K562 (cell line): Measurements from ENCODE around the gene HADHA. TPM values are rescaled to one million over a fixed set of nuclear protein-coding genes. Genes with fewer than 3 reads are reported as not detected.

Source experiments
- ATAC-seq: fragments of 200-7000 bp; cut with Tn5 transposase; 3 replicates; pipeline ENCODE4 v1.9.1; 2020; ENCODE audit warnings: moderate library complexity
- BruUV-seq: library from RNA; stranded (reverse); fragments of 400-500 nt; replicated peaks from 2 replicates; lab custom pipeline; 2021; lab: Mats Ljungman, UMichigan
- CTCF ChIA-PET: fragments of 300-600 bp; formaldehyde crosslinking; extraction: SDS; loops from one replicate; lab custom pipeline; 2021; ENCODE audit warnings: low intra/inter-chr PET ratio; lab: Yijun Ruan, JAX
- POLR2A ChIA-PET: fragments of 300-600, 350-650 bp; sonication (Branson Sonifier 250); formaldehyde crosslinking; extraction: SDS; loops from one replicate; lab custom pipeline; 2021; ENCODE audit warnings: antibody characterized with exemption, inconsistent platforms; lab: Yijun Ruan, JAX
- DNase-seq, 4 experiments: peaks; one replicate each; pipeline versions ENCODE4 v3.0.0 to v3.0.0-alpha.2; 2011 to 2018; ENCODE audit warnings: low spot score in 3 of 4, mixed read lengths in 3 of 4; ENCODE audit errors: extremely low read depth in 1 of 4
- FAIRE-seq: peaks from 2 replicates; lab custom pipeline; 2011; peaks lifted over from hg19 to GRCh38; lab: Jason Lieb, UNC
- H2AFZ ChIP-seq: 2 replicates; pipeline ENCODE4 v1.6.0; 2011; ENCODE audit warnings: low read depth, low read length, control low read depth, inconsistent platforms
- H3K27ac ChIP-seq: fragments of 200-600 bp; 3 replicates; pipeline ENCODE4 v1.8.0; 2011; ENCODE audit warnings: low read depth, mild to moderate bottlenecking, control low read depth, inconsistent platforms, low read length, moderate library complexity, mixed read lengths; ENCODE audit errors: extremely low read depth
- H3K27me3 ChIP-seq, 2 experiments: fragments of 300-600 bp in 1 of 2; 2 replicates in 1 of 2; 3 replicates in 1 of 2; pipeline versions ENCODE4 v1.6.0 to v1.8.0; 2011; ENCODE audit warnings: inconsistent platforms in 2 of 2, low read length in 2 of 2, mild to moderate bottlenecking in 1 of 2, mixed read lengths in 1 of 2, moderate library complexity in 1 of 2; ENCODE audit not compliant: control insufficient read depth in 2 of 2, insufficient read depth in 2 of 2
- H3K36me3 ChIP-seq: fragments of 300-600 bp; 3 replicates; pipeline ENCODE4 v1.8.0; 2011; ENCODE audit warnings: mild to moderate bottlenecking, low read length, inconsistent platforms; ENCODE audit not compliant: control insufficient read depth, insufficient read depth
- H3K4me1 ChIP-seq, 2 experiments: fragments of 200-600 bp in 1 of 2; replicated peaks in 1 of 2; 2 replicates in 1 of 2; 3 replicates in 1 of 2; pipeline versions ENCODE4 v1.5.1 to v1.8.0; 2011; ENCODE audit warnings: inconsistent platforms in 2 of 2, low read length in 2 of 2, mild to moderate bottlenecking in 1 of 2, mixed read lengths in 1 of 2, moderate library complexity in 1 of 2; ENCODE audit not compliant: control insufficient read depth in 2 of 2, insufficient read depth in 2 of 2
- H3K4me2 ChIP-seq: 2 replicates; pipeline ENCODE4 v1.6.1; 2011; ENCODE audit warnings: low read length, control low read depth, inconsistent platforms, mixed read lengths; ENCODE audit not compliant: insufficient read depth
- H3K4me3 ChIP-seq: fragments of 200-600 bp; sonication (generic), shearing (Covaris generic); 2 replicates; pipeline ENCODE4 v1.5.1; 2016; ENCODE audit warnings: control low read depth, inconsistent platforms
- H3K79me2 ChIP-seq: fragments of 200-600 bp; 3 replicates; pipeline ENCODE4 v1.8.0; 2011; ENCODE audit warnings: low read length, inconsistent platforms; ENCODE audit not compliant: control insufficient read depth, insufficient read depth
- H3K9ac ChIP-seq, 2 experiments: 2 replicates each; pipeline versions ENCODE4 v1.6.0 to v1.6.1; 2011; ENCODE audit warnings: low read depth in 2 of 2, low read length in 2 of 2, control low read depth in 1 of 2, inconsistent platforms in 1 of 2, mild to moderate bottlenecking in 1 of 2, mixed read lengths in 1 of 2; ENCODE audit not compliant: insufficient read depth in 1 of 2
- H3K9me1 ChIP-seq: one replicate; pipeline ENCODE4 v1.6.0; 2011; ENCODE audit warnings: inconsistent platforms, mild to moderate bottlenecking, low read length, moderate library complexity; ENCODE audit not compliant: control insufficient read depth, insufficient read depth
- H3K9me3 ChIP-seq: replicated peaks from 2 replicates; pipeline ENCODE4 v1.5.1; 2011; ENCODE audit warnings: low read depth, low read length, inconsistent platforms; ENCODE audit not compliant: control insufficient read depth, insufficient read depth
- H4K20me1 ChIP-seq: replicated peaks from 2 replicates; pipeline ENCODE4 v1.6.1; 2011; ENCODE audit warnings: low read length, inconsistent platforms, mixed read lengths; ENCODE audit not compliant: control insufficient read depth, insufficient read depth
- CTCFL ChIP-seq: IDR thresholded peaks from 2 replicates; pipeline ENCODE4 v1.6.1; 2011; ENCODE audit warnings: borderline replicate concordance, low read depth, mild to moderate bottlenecking, moderate library complexity, low read length; ENCODE audit not compliant: insufficient read depth, poor library complexity, severe bottlenecking
- FOXK2 ChIP-seq, 2 experiments: fragments of 450-650 bp; IDR thresholded peaks in 1 of 2; conservative IDR thresholded peaks in 1 of 2; 2 replicates each; pipeline ENCODE4 v1.6.1; 2016; ENCODE audit warnings: low read depth in 2 of 2, mild to moderate bottlenecking in 1 of 2
- HDAC8 ChIP-seq: fragments of 450-650 bp; IDR thresholded peaks from 2 replicates; pipeline ENCODE4 v1.6.1; 2016; ENCODE audit warnings: mild to moderate bottlenecking, missing genetic modification characterization, moderate library complexity, missing compliant biosample characterization
- MEF2D ChIP-seq: conservative IDR thresholded peaks from 2 replicates; pipeline ENCODE4 v1.6.1; 2016; ENCODE audit warnings: low read depth, missing genetic modification characterization, missing compliant biosample characterization
- NELFE ChIP-seq: IDR thresholded peaks from 2 replicates; pipeline ENCODE4 v1.6.1; 2011; ENCODE audit warnings: mild to moderate bottlenecking; ENCODE audit not compliant: insufficient read depth, insufficient read length
- NFIC ChIP-seq: fragments of 450-650 bp; IDR thresholded peaks from 2 replicates; pipeline ENCODE4 v1.6.1; 2017; ENCODE audit warnings: mild to moderate bottlenecking, inconsistent platforms
- SNRNP70 ChIP-seq: fragments of 200-400 bp; formaldehyde crosslinking; optimal IDR thresholded peaks from 2 replicates; pipeline ENCODE3; 2017; ENCODE audit warnings: low read depth, low read length
- ZBTB7A ChIP-seq: IDR thresholded peaks from 2 replicates; pipeline ENCODE4 v1.6.1; 2011; ENCODE audit warnings: low read depth, mild to moderate bottlenecking, low read length, moderate library complexity, borderline replicate concordance; ENCODE audit not compliant: control insufficient read depth
- ZNF224 ChIP-seq: sonication (generic); formaldehyde crosslinking; IDR thresholded peaks from 2 replicates; pipeline ENCODE4 v1.8.0; 2022; ENCODE audit warnings: mild to moderate bottlenecking, missing genetic modification reagents
- ZNF639 ChIP-seq, 2 experiments: fragments of 200-800 bp in 1 of 2; sonication (Bioruptor generic) in 1 of 2; sonication (generic) in 1 of 2; formaldehyde crosslinking in 1 of 2; IDR thresholded peaks in 1 of 2; conservative IDR thresholded peaks in 1 of 2; 2 replicates each; pipeline versions ENCODE4 v1.5.0 to v1.6.1; 2016 to 2020; ENCODE audit warnings: missing compliant biosample characterization in 1 of 2, missing genetic modification characterization in 1 of 2, missing genetic modification reagents in 1 of 2
- WGBS: fragments of 100-300 bp; shearing (Covaris generic); methylation state at CpG from one replicate; pipeline ENCODE4 v1.1.6; 2016; ENCODE audit warnings: low coverage, mixed read lengths; ENCODE audit not compliant: insufficient coverage; ENCODE audit errors: missing lambda C conversion rate; 5-methylcytosine and 5-hydroxymethylcytosine counted together
- in situ Hi-C: fragments of 300-500 bp; cut with MboI; formaldehyde crosslinking; loops from 4 replicates; pipeline ENCODE4 v1.15.0; 2018; ENCODE audit warnings: inconsistent platforms, mixed read lengths
- intact Hi-C: fragments of 100-400 bp; cut with micrococcal nuclease; formaldehyde crosslinking; loops from 2 replicates; pipeline ENCODE4 v1.14.2; 2022
- polyA plus RNA-seq, 8 experiments: library from polyadenylated mRNA; depleted of rRNA in 4 of 8; stranded (reverse) in 5 of 8; unstranded in 3 of 8; fragments of >200 nt; fragmentation: Nextera tagmentation in 2 of 8; fragmentation: Illumina TruSeq in 1 of 8; extraction: Ambion mirVana in 2 of 8; extraction: Trizol in 1 of 8; gene quantifications; 2 replicates each; pipeline versions ENCODE4 v1.2.1 to v1.2.3, GENCODE V29; 2011 to 2014; ENCODE audit warnings: inconsistent platforms in 1 of 8, missing spikeins in 1 of 8
- total RNA-seq, 7 experiments: library from RNA; depleted of rRNA in 6 of 7; stranded (reverse); fragments of >200 nt in 6 of 7; fragmentation: Illumina TruSeq in 2 of 7; extraction: Trizol in 2 of 7; gene quantifications; 2 replicates each; pipeline versions ENCODE4 v1.2.1 to v1.2.3, GENCODE V29; 2011 to 2021; ENCODE audit warnings: low replicate concordance in 1 of 7

Gene HADHA
- total and polyA plus RNA-seq, 9 of the 15 experiments (the other 6 are each of a cell fraction or from before 2014, with no cell fraction given): 145 to 326 (median 202) TPM

- Histone ChIP-seq H3K79me2 (no peaks in the 10 kb centered on the region), H3K36me3 (peaks cover 71% of the 10 kb centered on the region), H3K9me3 (no peaks in the 10 kb centered on the region), H3K4me2 (no peak overlapping the region), H4K20me1 (no peaks in the 10 kb centered on the region), H2AFZ (no peak overlapping the region), H3K9ac (no peak overlapping the region), H3K9me1 (no peaks in the 10 kb centered on the region), H3K4me1 (no peaks in the 10 kb centered on the region), H3K27ac (no peak overlapping the region), H3K4me3 (no peak overlapping the region), H3K27me3 (no peaks in the 10 kb centered on the region)
- 93% methylated on average over 2 of the region's 2 CpGs for WGBS
- CTCF ChIA-PET: no interaction called here
- no peak for TF ChIP-seq NFIC
- no peak for ATAC-seq
- DNase-seq: no peak
- in situ Hi-C loops (no loop called here), intact Hi-C loops (no loop called here)
- POLR2A ChIA-PET: interaction anchor here (1.9 kb wide), 1 partner anchor 9 kb away, joined by 4 read pairs; no protein-coding TSS in a partner anchor
- BruUV-seq: no TSS peak
- FAIRE-seq: no peak
Observed at GRCh38 chr2:26283606-26284005, 39.2 kb upstream of the HADHA start.

GRCh38 chr2:26281226-26281625 lies 36.8 kb upstream of the HADHA start:
- in situ Hi-C loops: no loop called here
- WGBS: 60% methylated on average over 2 of the region's 2 CpGs
- no peaks in the 10 kb centered on the region for H4K20me1 ChIP-seq
- H3K36me3 ChIP-seq: peaks cover 80% of the 10 kb centered on the region
- no peaks in the 10 kb centered on the region for H3K79me2 ChIP-seq
- no peaks in the 10 kb centered on the region for H3K27me3 ChIP-seq
- H3K9me1 ChIP-seq: no peaks in the 10 kb centered on the region
- H3K27ac ChIP-seq: no peak overlapping the region
- intact Hi-C loops: no loop called here
- no TSS peak for BruUV-seq
- ChIA-PET POLR2A (interaction anchor here (0.9 kb wide), 1 partner anchor 15 kb away, joined by 3 read pairs; no protein-coding TSS in a partner anchor), CTCF (no interaction called here)
- FAIRE-seq (no peak), DNase-seq (no peak), ATAC-seq (no peak)
- H3K9me3 ChIP-seq: no peaks in the 10 kb centered on the region
- no peak overlapping the region for H3K4me3 ChIP-seq
- H3K9ac ChIP-seq: no peak overlapping the region
- H3K4me1 ChIP-seq: no peaks in the 10 kb centered on the region
- no peak overlapping the region for H2AFZ ChIP-seq
- no peak overlapping the region for H3K4me2 ChIP-seq
- TF ChIP-seq ZNF639 (CRISPR knock-in tag; conservative IDR thresholded peaks at IDR 0.05 in 1 of 2, IDR thresholded peaks at IDR 0.05 in 1 of 2) (no peak), ZNF224 (CRISPR knock-in tag) (no peak), FOXK2 (conservative IDR thresholded peaks at IDR 0.05 in 1 of 2, IDR thresholded peaks at IDR 0.05 in 1 of 2; ENCODE audit: low read depth in 2 of 2) (no peak), SNRNP70 (no peak), MEF2D (tag) (no peak), NELFE (no peak), CTCFL (no peak), HDAC8 (tag) (no peak), ZBTB7A (no peak)
